ENCODE data around the gene RNF168.

Gene RNF168

GRCh38 chr3:196502775-196503195, 783 bp downstream of the RNF168 start:
- peak; percentile 86 to 94 for DNase-seq (ENCODE audit: low read depth in 2 of 2)
- TF ChIP-seq CTCF (IDR thresholded peaks at IDR 0.05; ENCODE audit: low read depth, low read length), result no peak
- H3K4me3 ChIP-seq (replicated peaks in 1 of 2; ENCODE audit: low read depth in 2 of 2, low read length in 2 of 2), result peak overlapping the region; percentile 72 to 97

GRCh38 chr3:196501316-196502044, 2.1 kb downstream of the RNF168 start:
- H3K4me3 ChIP-seq (replicated peaks in 1 of 2; ENCODE audit: low read depth in 2 of 2, low read length in 2 of 2), result peak overlapping the region; percentile 72 to 97
- DNase-seq (ENCODE audit: low read depth in 2 of 2), result peak; percentile 28 to 52
- TF ChIP-seq CTCF (IDR thresholded peaks at IDR 0.05; ENCODE audit: low read depth, low read length), result no peak

GRCh38 chr3:196499807-196500524, 3.6 kb downstream of the RNF168 start:
- TF ChIP-seq CTCF (IDR thresholded peaks at IDR 0.05; ENCODE audit: low read depth, low read length), result no peak
- peak overlapping the region; percentile 39 to 59 for H3K4me3 ChIP-seq (replicated peaks in 1 of 2; ENCODE audit: low read depth in 2 of 2, low read length in 2 of 2)
- peak in 1 of 2 donors; percentile 35 for DNase-seq (ENCODE audit: low read depth in 2 of 2)

GRCh38 chr3:196499061-196499460, 4.5 kb downstream of the RNF168 start:
- DNase-seq (ENCODE audit: low read depth in 2 of 2), result peak; percentile 26 to 52
- no peak overlapping the region for H3K4me3 ChIP-seq (replicated peaks in 1 of 2; ENCODE audit: low read depth in 2 of 2, low read length in 2 of 2)
- no peak for TF ChIP-seq CTCF (IDR thresholded peaks at IDR 0.05; ENCODE audit: low read depth, low read length)

GRCh38 chr3:196498297-196498696, 5.3 kb downstream of the RNF168 start:
- no peak for DNase-seq (ENCODE audit: low read depth in 2 of 2)
- no peak for TF ChIP-seq CTCF (IDR thresholded peaks at IDR 0.05; ENCODE audit: low read depth, low read length)
- no peak overlapping the region for H3K4me3 ChIP-seq (replicated peaks in 1 of 2; ENCODE audit: low read depth in 2 of 2, low read length in 2 of 2)

GRCh38 chr3:196496183-196496582, 7.4 kb downstream of the RNF168 start:
- no peak overlapping the region for H3K4me3 ChIP-seq (replicated peaks in 1 of 2; ENCODE audit: low read depth in 2 of 2, low read length in 2 of 2)
- no peak for TF ChIP-seq CTCF (IDR thresholded peaks at IDR 0.05; ENCODE audit: low read depth, low read length)
- DNase-seq (ENCODE audit: low read depth in 2 of 2), result no peak

Data from cardiac fibroblast (primary cell).